Neural crest cell (in vitro differentiated cells): ENCODE measurements around the gene GVQW3. TPM values are rescaled to one million over a fixed set of nuclear protein-coding genes. Genes with fewer than 3 reads are reported as not detected.

Source experiments
- DNase-seq: peaks from one replicate; pipeline ENCODE4 v3.0.0; 2021; ENCODE audit warnings: low read depth, mixed read lengths, low spot score
- H3K27ac Mint-ChIP-seq: one replicate; pipeline ENCODE4 v1.8.0; 2021; ENCODE audit warnings: mild to moderate bottlenecking, mixed read lengths; ENCODE audit not compliant: unreplicated experiment
- H3K27me3 Mint-ChIP-seq: 2 replicates; pipeline ENCODE4 v1.8.0; 2021; ENCODE audit warnings: low read depth, mild to moderate bottlenecking, mixed read lengths
- H3K36me3 Mint-ChIP-seq: 2 replicates; pipeline ENCODE4 v1.8.0; 2021; ENCODE audit warnings: low read depth, mild to moderate bottlenecking, mixed read lengths
- H3K4me1 Mint-ChIP-seq: 2 replicates; pipeline ENCODE4 v1.8.0; 2021; ENCODE audit warnings: mixed read lengths
- H3K4me3 Mint-ChIP-seq: one replicate; pipeline ENCODE4 v1.8.0; 2021; ENCODE audit warnings: mild to moderate bottlenecking, mixed read lengths
- H3K9me3 Mint-ChIP-seq: 2 replicates; pipeline ENCODE4 v1.8.0; 2021; ENCODE audit warnings: mixed read lengths
- CTCF ChIP-seq: fragments of 200-600 bp; sonication (generic); conservative IDR thresholded peaks from 2 replicates; pipeline ENCODE4 v1.5.0; 2021; ENCODE audit warnings: antibody characterized with exemption, mild to moderate bottlenecking
- total RNA-seq: library from RNA; stranded (reverse); gene quantifications from 2 replicates; pipeline ENCODE4 v1.2.1, GENCODE V29; 2021

GVQW3 gene
- total RNA-seq, 1 donor from 2014 or later = 13.8 TPM

GRCh38 chr11:76424379-76424778 lies 43.3 kb downstream of the GVQW3 start:
- H3K27me3 Mint-ChIP-seq = no peaks in the 10 kb centered on the region
- no peak overlapping the region for H3K4me3 Mint-ChIP-seq
- H3K36me3 Mint-ChIP-seq = no peaks in the 10 kb centered on the region
- no peak for DNase-seq
- no peaks in the 10 kb centered on the region for H3K4me1 Mint-ChIP-seq
- TF ChIP-seq CTCF = no peak
- H3K9me3 Mint-ChIP-seq = no peaks in the 10 kb centered on the region
- H3K27ac Mint-ChIP-seq = no peak overlapping the region

GRCh38 chr11:76424891-76425290 lies 43.8 kb downstream of the GVQW3 start:
- TF ChIP-seq CTCF = no peak
- no peak overlapping the region for H3K4me3 Mint-ChIP-seq
- H3K9me3 Mint-ChIP-seq = no peaks in the 10 kb centered on the region
- H3K27me3 Mint-ChIP-seq = no peaks in the 10 kb centered on the region
- no peaks in the 10 kb centered on the region for H3K4me1 Mint-ChIP-seq
- DNase-seq = no peak
- no peak overlapping the region for H3K27ac Mint-ChIP-seq
- no peaks in the 10 kb centered on the region for H3K36me3 Mint-ChIP-seq

DNA sequence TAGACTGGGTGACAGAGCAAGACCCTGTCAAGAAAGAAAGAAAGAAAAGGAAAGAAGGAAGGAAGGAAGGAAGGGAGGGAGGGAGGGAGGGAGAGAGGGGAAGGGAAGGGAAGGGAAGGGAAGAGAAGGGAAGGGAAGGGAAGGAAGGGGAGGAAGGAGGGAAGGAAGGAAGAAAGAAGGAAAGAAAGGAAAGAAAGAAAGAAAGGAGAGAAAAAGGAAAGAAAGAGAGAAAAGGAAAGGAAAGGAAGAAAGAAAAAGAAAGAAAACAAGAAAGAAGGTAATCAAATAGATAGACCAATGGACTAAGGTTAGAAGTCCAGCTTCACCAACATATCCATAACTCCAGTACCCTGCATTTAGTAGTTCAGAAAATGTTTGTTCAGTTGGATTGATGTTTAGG lies 45.5 kb downstream of the GVQW3 start:
- H3K27ac Mint-ChIP-seq = no peak overlapping the region
- no peak for TF ChIP-seq CTCF
- H3K27me3 Mint-ChIP-seq = no peaks in the 10 kb centered on the region
- H3K4me1 Mint-ChIP-seq = no peaks in the 10 kb centered on the region
- H3K9me3 Mint-ChIP-seq = no peaks in the 10 kb centered on the region
- H3K4me3 Mint-ChIP-seq = no peak overlapping the region
- DNase-seq = no peak
- H3K36me3 Mint-ChIP-seq = no peaks in the 10 kb centered on the region

GRCh38 chr11:76436020-76436419 lies 54.9 kb downstream of the GVQW3 start:
- H3K4me3 Mint-ChIP-seq = no peak overlapping the region
- no peak for DNase-seq
- H3K27me3 Mint-ChIP-seq = no peaks in the 10 kb centered on the region
- no peaks in the 10 kb centered on the region for H3K4me1 Mint-ChIP-seq
- H3K9me3 Mint-ChIP-seq = peaks cover 3% of the 10 kb centered on the region
- H3K36me3 Mint-ChIP-seq = peaks cover 1% of the 10 kb centered on the region
- no peak for TF ChIP-seq CTCF
- H3K27ac Mint-ChIP-seq = no peak overlapping the region

DNA sequence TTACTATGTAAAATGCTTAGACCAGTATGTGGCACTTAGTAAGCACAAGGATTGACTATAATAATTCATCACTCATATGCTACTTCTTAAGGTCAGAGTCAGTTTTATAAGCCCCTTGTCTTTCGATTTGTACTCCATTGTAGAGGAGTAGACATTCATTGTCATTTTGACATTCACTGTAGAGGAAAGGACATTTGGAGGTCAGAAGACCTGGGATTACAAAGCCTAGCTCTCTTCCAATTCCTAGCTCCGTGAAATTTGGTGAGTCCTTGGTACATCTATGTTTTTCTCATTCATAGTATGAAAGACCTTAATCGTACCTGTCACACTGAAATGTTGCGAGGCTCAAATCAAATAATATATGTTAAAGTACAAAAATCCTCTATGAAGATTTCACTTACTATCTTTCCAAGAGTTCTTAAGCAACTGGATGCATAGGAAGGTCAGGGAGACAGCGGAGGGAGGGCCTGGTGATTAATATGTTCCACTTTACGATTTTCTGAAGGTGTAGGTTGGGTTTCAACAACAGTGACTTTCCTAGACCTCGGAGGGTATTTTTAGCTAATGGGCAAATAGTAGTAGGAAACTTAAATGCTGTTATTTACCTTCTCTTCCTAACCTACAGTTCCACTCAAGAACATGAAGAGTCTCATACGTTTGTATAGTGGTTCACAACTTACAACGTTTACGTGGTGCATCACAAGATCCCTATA lies 62.3 kb downstream of the GVQW3 start:
- H3K27me3 Mint-ChIP-seq = no peaks in the 10 kb centered on the region
- peak overlapping the region; percentile 99 for H3K4me3 Mint-ChIP-seq
- H3K4me1 Mint-ChIP-seq = peaks cover 31% of the 10 kb centered on the region
- peak overlapping the region; percentile 99 for H3K27ac Mint-ChIP-seq
- no peaks in the 10 kb centered on the region for H3K9me3 Mint-ChIP-seq
- peaks cover 2% of the 10 kb centered on the region for H3K36me3 Mint-ChIP-seq
- DNase-seq = no peak
- no peak for TF ChIP-seq CTCF
